B cell (primary cell): ENCODE data around the gene SURF2. TPM values are rescaled to one million over a fixed set of nuclear protein-coding genes. Genes with fewer than 3 reads are reported as not detected.

Source experiments
- ATAC-seq: fragments of 200-7000 bp; cut with Tn5 transposase; one replicate; pipeline ENCODE4 v1.10.0; 2021; ENCODE audit warnings: low read depth, mild to moderate bottlenecking, moderate number of reproducible peaks, moderate library complexity
- CTCF ChIA-PET: fragments of 350-600 bp; sonication (Branson Sonifier 250); formaldehyde crosslinking; loops from one replicate; lab custom pipeline; 2021; ENCODE audit warnings: antibody characterized with exemption, inconsistent platforms; lab: Charles Lee
- POLR2A ChIA-PET: fragments of 350-600 bp; sonication (Branson Sonifier 250); formaldehyde crosslinking; loops from one replicate; lab custom pipeline; 2021; ENCODE audit warnings: antibody characterized with exemption; lab: Charles Lee
- DNase-seq: peaks from one replicate; pipeline ENCODE4 v3.0.0; 2013
- H2AFZ ChIP-seq: 2 replicates; pipeline ENCODE4 v1.6.1; 2012; ENCODE audit warnings: mild to moderate bottlenecking, low read depth, low read length; ENCODE audit not compliant: insufficient read depth, poor library complexity, severe bottlenecking
- H3K27ac ChIP-seq, 2 donors: 1 replicate in 1 of 2; 2 replicates in 1 of 2; pipeline ENCODE4 v1.5.1; 2012 to 2013; ENCODE audit warnings: low read length in 2 of 2, mild to moderate bottlenecking in 2 of 2, moderate library complexity in 1 of 2
- H3K27me3 ChIP-seq, 4 experiments: fragments of 200-600 bp in 1 of 4; sonication (generic) in 1 of 4; replicated peaks in 1 of 4; 1 replicate in 2 of 4; 2 replicates in 2 of 4; pipeline versions ENCODE4 v1.6.1 to v1.7.0; 2013 to 2016; ENCODE audit warnings: low read length in 3 of 4, mild to moderate bottlenecking in 2 of 4, mixed read lengths in 1 of 4, moderate library complexity in 1 of 4; ENCODE audit not compliant: insufficient read depth in 4 of 4, control insufficient read depth in 3 of 4; ENCODE audit errors: control extremely low read depth in 1 of 4
- H3K36me3 ChIP-seq, 2 experiments: replicated peaks in 1 of 2; 1 replicate in 1 of 2; 2 replicates in 1 of 2; pipeline versions ENCODE4 v1.6.1 to v1.7.1; 2013; ENCODE audit warnings: low read length in 1 of 2; ENCODE audit not compliant: insufficient read depth in 2 of 2, control insufficient read depth in 1 of 2; ENCODE audit errors: control extremely low read depth in 1 of 2, extremely low read depth in 1 of 2
- H3K4me1 ChIP-seq, 2 donors: fragments of 200-600 bp in 1 of 2; sonication (generic) in 1 of 2; 1 replicate in 1 of 2; 2 replicates in 1 of 2; pipeline versions ENCODE4 v1.5.1 to v1.6.1; 2013 to 2017; ENCODE audit warnings: low read length in 2 of 2; ENCODE audit not compliant: control insufficient read depth in 2 of 2, insufficient read depth in 2 of 2
- H3K4me2 ChIP-seq: replicated peaks from 2 replicates; pipeline ENCODE3; 2012; ENCODE audit warnings: mild to moderate bottlenecking, low read depth, low read length; ENCODE audit not compliant: poor library complexity, severe bottlenecking
- H3K4me3 ChIP-seq, 5 experiments: fragments of 200-600 bp in 1 of 5; sonication (generic) in 1 of 5; 1 replicate in 3 of 5; 2 replicates in 2 of 5; pipeline versions ENCODE4 v1.5.1 to v1.7.0; 2011 to 2016; ENCODE audit warnings: low read length in 4 of 5, mild to moderate bottlenecking in 4 of 5, low read depth in 2 of 5, control low read depth in 1 of 5, moderate library complexity in 1 of 5; ENCODE audit not compliant: insufficient read depth in 1 of 5; ENCODE audit errors: control extremely low read depth in 1 of 5, extremely low read depth in 1 of 5
- H3K79me2 ChIP-seq: fragments of 200-600 bp; sonication (generic); one replicate; pipeline ENCODE4 v1.6.0; 2016; ENCODE audit warnings: low read length; ENCODE audit not compliant: control insufficient read depth, insufficient read depth
- H3K9ac ChIP-seq: fragments of 200-600 bp; sonication (generic); 2 replicates; pipeline ENCODE4 v1.6.1; 2017; ENCODE audit warnings: mild to moderate bottlenecking, low read length, moderate library complexity
- H3K9me3 ChIP-seq, 3 donors: one replicate each; pipeline versions ENCODE4 v1.6.1 to v1.7.1; 2013; ENCODE audit warnings: low read length in 2 of 3; ENCODE audit not compliant: control insufficient read depth in 2 of 3, insufficient read depth in 1 of 3; ENCODE audit errors: control extremely low read depth in 1 of 3
- H4K20me1 ChIP-seq: 2 replicates; pipeline ENCODE4 v1.6.0; 2012; ENCODE audit warnings: mild to moderate bottlenecking, low read length; ENCODE audit not compliant: insufficient read depth, control insufficient read depth, poor library complexity, severe bottlenecking
- H3K27ac Mint-ChIP-seq: one replicate; pipeline ENCODE4 v1.8.0; 2021; ENCODE audit warnings: mixed read lengths
- H3K27me3 Mint-ChIP-seq: one replicate; pipeline ENCODE4 v1.8.0; 2021; ENCODE audit warnings: mixed read lengths
- H3K4me1 Mint-ChIP-seq: one replicate; pipeline ENCODE4 v1.8.0; 2021; ENCODE audit warnings: mixed read lengths
- H3K4me3 Mint-ChIP-seq: one replicate; pipeline ENCODE4 v1.8.0; 2021; ENCODE audit warnings: mixed read lengths
- H3K9me3 Mint-ChIP-seq: one replicate; pipeline ENCODE4 v1.8.0; 2022; ENCODE audit warnings: mixed read lengths; ENCODE audit not compliant: insufficient read depth
- CTCF ChIP-seq: fragments of 200-600 bp; IDR thresholded peaks from one replicate; pipeline ENCODE4 v1.8.0; 2022; ENCODE audit warnings: antibody characterized with exemption, mild to moderate bottlenecking
- EZH2 ChIP-seq: IDR thresholded peaks from 2 replicates; pipeline ENCODE4 v1.6.1; 2012; ENCODE audit warnings: borderline replicate concordance, low read depth, mild to moderate bottlenecking, moderate library complexity, low read length; ENCODE audit not compliant: insufficient read depth, poor library complexity, severe bottlenecking
- WGBS: methylation state at CpG from one replicate; pipeline ENCODE4 v1.1.5; 2013; ENCODE audit warnings: missing lambda C conversion rate; ENCODE audit not compliant: insufficient coverage; 5-methylcytosine and 5-hydroxymethylcytosine counted together
- intact Hi-C: fragments of 100-400 bp; cut with micrococcal nuclease; formaldehyde crosslinking; loops from one replicate; pipeline ENCODE4 v1.10.0; 2022
- polyA plus RNA-seq: library from polyadenylated mRNA; depleted of rRNA; stranded (reverse); fragments of >200 nt; gene quantifications from 2 replicates; pipeline ENCODE4 v1.2.3, GENCODE V29; 2012
- total RNA-seq, 2 donors: library from RNA; stranded (reverse); fragments of 120-200 nt in 1 of 2; gene quantifications; 1 replicate in 1 of 2; 2 replicates in 1 of 2; pipeline versions ENCODE4 v1.2.3 to v1.2.4, GENCODE V29; 2013 to 2022

Gene SURF2
- total and polyA plus RNA-seq, 2 donors (not counting 1 experiment from before 2014, with no cell fraction given) = 17.1 to 17.3 TPM

- Mint-ChIP-seq H3K9me3 (no peaks in the 10 kb centered on the region), H3K4me1 (peaks cover 36% of the 10 kb centered on the region), H3K27ac (peak overlapping the region; percentile 15), H3K4me3 (peak overlapping the region; percentile 53), H3K27me3 (no peaks in the 10 kb centered on the region)
- H2AFZ ChIP-seq = no peak overlapping the region
- no peak overlapping the region for H3K4me2 ChIP-seq
- no peaks in the 10 kb centered on the region for H3K27me3 ChIP-seq
- peaks cover 48% of the 10 kb centered on the region for H4K20me1 ChIP-seq
- 96% methylated on average over 7 of the region's 7 CpGs for WGBS
- POLR2A ChIA-PET = no interaction called here
- H3K4me1 ChIP-seq = peaks cover 16 to 29% of the 10 kb centered on the region in 2 donors
- no peak overlapping the region for H3K9ac ChIP-seq
- H3K79me2 ChIP-seq = peaks cover 54% of the 10 kb centered on the region
- H3K36me3 ChIP-seq = peaks cover 0 to 56% of the 10 kb centered on the region in 2 experiments
- CTCF ChIA-PET = interaction anchor here (1.8 kb wide), 1 partner anchor 15 kb away, joined by 5 read pairs; no protein-coding TSS in a partner anchor
- DNase-seq = no peak
- intact Hi-C loops = loop anchor here (10.0 kb wide), 1 partner anchor 170 kb away; no protein-coding TSS in a partner anchor
- H3K4me3 ChIP-seq = no peak overlapping the region
- H3K9me3 ChIP-seq = peaks cover 0 to 8% (median 0%) of the 10 kb centered on the region in 3 donors
- no peak for ATAC-seq
- no peak overlapping the region for H3K27ac ChIP-seq
- TF ChIP-seq EZH2 (no peak), CTCF (no peak)
These were observed 1.6 kb upstream of the SURF2 start for GRCh38 chr9:133354766-133355165.

GRCh38 chr9:133355881-133356357 lies 431 bp upstream of the SURF2 start:
- ATAC-seq (no peak), DNase-seq (peak; percentile 45)
- under 1% methylated on average over 31 of the region's 31 CpGs for WGBS
- TF ChIP-seq EZH2 (no peak), CTCF (no peak)
- H3K9ac ChIP-seq = peak overlapping the region; percentile 87
- H3K9me3 Mint-ChIP-seq = no peaks in the 10 kb centered on the region
- no peaks in the 10 kb centered on the region for H3K27me3 Mint-ChIP-seq
- peaks cover 0 to 8% (median 0%) of the 10 kb centered on the region in 3 donors for H3K9me3 ChIP-seq
- H3K4me1 Mint-ChIP-seq = peaks cover 32% of the 10 kb centered on the region
- peak overlapping the region; percentile 93 for H2AFZ ChIP-seq
- peak overlapping the region; percentile 73 for H3K27ac Mint-ChIP-seq
- ChIA-PET CTCF (interaction anchor here (0.7 to 2.0 kb wide), 8 partner anchors 10 to 690 kb away, joined by 3 to 11 read pairs (median 4); no protein-coding TSS in a partner anchor), POLR2A (interaction anchor here (0.6 to 1.9 kb wide), 5 partner anchors 8 to 1696 kb away, joined by 3 to 18 read pairs (median 5); partner anchors contain the start of genes MED22, RPL7A and STKLD1)
- H3K36me3 ChIP-seq = peaks cover 0 to 52% of the 10 kb centered on the region in 2 experiments
- intact Hi-C loops = loop anchor here (1.0 to 10.0 kb wide), 3 partner anchors 8 to 171 kb away; partner anchors contain the start of genes MED22, RPL7A, STKLD1 and SURF4
- H3K4me3 ChIP-seq = peak overlapping the region; percentile 39 to 91 (median 70)
- H3K27ac ChIP-seq = peak overlapping the region; percentile 55 to 72
- H3K27me3 ChIP-seq = no peaks in the 10 kb centered on the region
- peaks cover 54% of the 10 kb centered on the region for H3K79me2 ChIP-seq
- peak overlapping the region; percentile 89 for H3K4me3 Mint-ChIP-seq
- H4K20me1 ChIP-seq = peaks cover 41% of the 10 kb centered on the region
- peaks cover 16 to 29% of the 10 kb centered on the region in 2 donors for H3K4me1 ChIP-seq
- peak overlapping the region; percentile 98 for H3K4me2 ChIP-seq
